Measurements from ENCODE around the gene PCNX4.

DNA sequence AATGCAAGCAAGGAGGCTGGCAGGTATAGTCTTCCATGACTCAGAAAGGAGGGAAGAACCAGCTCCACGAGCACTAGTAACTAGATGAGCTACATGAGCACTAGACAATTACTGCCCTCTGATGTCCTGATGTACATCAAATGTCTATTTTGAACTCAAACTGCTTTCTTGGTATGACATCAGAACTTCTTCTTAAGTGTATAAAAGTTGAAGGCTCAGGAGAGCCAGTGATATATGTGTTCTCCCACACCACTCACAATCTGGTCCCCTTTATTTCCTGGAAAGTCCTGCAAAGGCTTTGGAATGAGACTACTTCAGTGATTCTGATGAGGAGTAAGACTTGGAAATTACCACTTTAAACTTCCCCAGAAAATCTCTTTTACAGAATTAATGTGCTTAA, 92.0 kb downstream of the PCNX4 start:
- no peak for TF ChIP-seq EZH2 (IDR thresholded peaks at IDR 0.05; ENCODE audit: borderline replicate concordance, low read depth, low read length, severe bottlenecking)
- TF ChIP-seq CTCF (IDR thresholded peaks at IDR 0.05; ENCODE audit: borderline replicate concordance, extremely low read depth, low read length, poor library complexity, severe bottlenecking) = no peak
